ENCODE measurements around the gene VSTM2L.

VSTM2L gene

GRCh38 chr20:37925265-37926165 is 22.6 kb downstream of the VSTM2L start:
- H3K4me3 ChIP-seq (ENCODE audit: control insufficient read depth, low read depth, low read length), result no peak overlapping the region
- no peak for TF ChIP-seq CTCF (IDR thresholded peaks at IDR 0.05; ENCODE audit: control insufficient read depth, insufficient read depth, low read depth, low read length, missing control alignments)
- no peak for DNase-seq (ENCODE audit: low read depth)

DNA sequence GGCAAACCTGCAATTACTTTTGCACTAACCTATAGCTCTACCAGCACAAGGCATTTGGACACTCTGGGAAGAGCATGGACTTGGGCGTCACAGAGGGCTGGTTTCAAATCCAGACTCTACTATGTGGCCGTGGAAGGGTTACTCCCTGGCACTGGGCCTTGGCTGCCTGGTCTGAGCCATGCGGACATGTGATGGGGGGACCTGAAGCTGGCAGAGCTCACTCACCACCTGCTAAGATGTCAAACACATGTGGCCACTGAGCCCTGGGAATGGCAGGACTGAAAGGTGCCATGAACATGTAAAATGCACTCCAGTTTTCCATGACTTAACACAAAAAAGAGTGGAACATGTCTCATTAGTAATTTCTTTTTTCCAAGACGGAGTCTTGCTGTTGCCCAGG is 23.7 kb downstream of the VSTM2L start:
- TF ChIP-seq CTCF (IDR thresholded peaks at IDR 0.05; ENCODE audit: control insufficient read depth, insufficient read depth, low read depth, low read length, missing control alignments), result no peak
- DNase-seq (ENCODE audit: low read depth), result no peak
- no peak overlapping the region for H3K4me3 ChIP-seq (ENCODE audit: control insufficient read depth, low read depth, low read length)

- DNase-seq (ENCODE audit: low read depth), result no peak
- H3K4me3 ChIP-seq (ENCODE audit: control insufficient read depth, low read depth, low read length), result no peak overlapping the region
- no peak for TF ChIP-seq CTCF (IDR thresholded peaks at IDR 0.05; ENCODE audit: control insufficient read depth, insufficient read depth, low read depth, low read length, missing control alignments)
Measured at GRCh38 chr20:37927410-37928095, 24.6 kb downstream of the VSTM2L start.

DNA sequence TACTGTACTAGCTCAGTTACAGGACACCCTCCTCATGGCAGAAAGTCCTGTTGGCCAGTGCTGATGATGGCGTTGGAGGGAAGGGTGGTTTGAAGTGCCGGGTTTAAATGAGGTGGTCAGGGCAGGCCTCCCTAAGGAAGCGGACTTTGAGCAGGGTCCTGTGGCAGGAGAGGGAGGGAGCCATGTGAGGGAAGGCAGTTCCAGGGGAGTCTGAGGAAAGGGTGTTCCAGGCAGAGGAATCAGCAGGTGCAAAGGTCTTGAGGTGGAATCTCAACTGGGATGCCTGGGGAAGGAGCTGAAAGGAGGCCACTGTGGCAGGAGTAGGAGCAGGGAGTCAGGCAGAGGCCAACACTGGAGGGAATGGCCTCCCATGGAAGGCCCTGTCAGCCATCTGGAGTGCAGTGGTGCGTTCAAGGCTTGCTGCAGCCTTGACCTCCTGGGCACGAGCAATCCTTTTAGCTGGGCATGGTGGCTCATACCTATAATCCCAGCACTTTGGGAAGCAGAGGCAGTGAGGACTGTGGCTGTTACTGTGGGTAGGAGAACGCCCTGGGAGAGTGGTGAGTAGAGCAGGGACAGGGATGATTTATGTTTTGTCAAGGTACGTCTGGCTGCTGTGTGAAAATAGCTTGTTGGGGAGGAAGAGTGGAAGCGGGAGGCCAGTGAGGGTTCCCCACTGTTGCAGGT is 26.2 kb downstream of the VSTM2L start:
- DNase-seq (ENCODE audit: low read depth), result no peak
- no peak overlapping the region for H3K4me3 ChIP-seq (ENCODE audit: control insufficient read depth, low read depth, low read length)
- no peak for TF ChIP-seq CTCF (IDR thresholded peaks at IDR 0.05; ENCODE audit: control insufficient read depth, insufficient read depth, low read depth, low read length, missing control alignments)

- TF ChIP-seq CTCF (IDR thresholded peaks at IDR 0.05; ENCODE audit: control insufficient read depth, insufficient read depth, low read depth, low read length, missing control alignments), result no peak
- no peak overlapping the region for H3K4me3 ChIP-seq (ENCODE audit: control insufficient read depth, low read depth, low read length)
- DNase-seq (ENCODE audit: low read depth), result no peak
Measured at GRCh38 chr20:37929683-37930014, 26.7 kb downstream of the VSTM2L start.

- DNase-seq (ENCODE audit: low read depth), result no peak
- TF ChIP-seq CTCF (IDR thresholded peaks at IDR 0.05; ENCODE audit: control insufficient read depth, insufficient read depth, low read depth, low read length, missing control alignments), result no peak
- H3K4me3 ChIP-seq (ENCODE audit: control insufficient read depth, low read depth, low read length), result no peak overlapping the region
Measured at GRCh38 chr20:37931153-37931922, 28.4 kb downstream of the VSTM2L start.
